ENCODE results near the gene MAP4K5.

The MAP4K5 gene

GRCh38 chr14:50399251-50400032, 132.9 kb downstream of the MAP4K5 start:
- no peak for DNase-seq (ENCODE audit: low read depth)

GRCh38 chr14:50398189-50398580, 134.2 kb downstream of the MAP4K5 start:
- DNase-seq (ENCODE audit: low read depth) = no peak

- DNase-seq (ENCODE audit: low read depth) = no peak
Observed at GRCh38 chr14:50397390-50398188, 134.8 kb downstream of the MAP4K5 start.

- no peak for DNase-seq (ENCODE audit: low read depth)
Observed at GRCh38 chr14:50396631-50397389, 135.6 kb downstream of the MAP4K5 start, which contains the start of gene CDKL1. Gene CDKL1, minus strand, starts transcription at chr14:50396881. Its CDS starts 1,013 bp downstream, at chr14:50395868.

- no peak for DNase-seq (ENCODE audit: low read depth)
Observed at GRCh38 chr14:50395448-50395847, 136.9 kb downstream of the MAP4K5 start.

- no peak for DNase-seq (ENCODE audit: low read depth)
Observed at GRCh38 chr14:50394713-50395112, 137.7 kb downstream of the MAP4K5 start.

GRCh38 chr14:50389668-50390441, 142.5 kb downstream of the MAP4K5 start:
- no peak for DNase-seq (ENCODE audit: low read depth)

- no peak for DNase-seq (ENCODE audit: low read depth)
Observed at GRCh38 chr14:50388256-50388931, 144.0 kb downstream of the MAP4K5 start.

GRCh38 chr14:50387548-50387947, 144.8 kb downstream of the MAP4K5 start:
- DNase-seq (ENCODE audit: low read depth) = no peak

- no peak for DNase-seq (ENCODE audit: low read depth)
Observed at GRCh38 chr14:50383618-50384225, 148.6 kb downstream of the MAP4K5 start.

GRCh38 chr14:50381823-50382287, 150.5 kb downstream of the MAP4K5 start:
- no peak for DNase-seq (ENCODE audit: low read depth)

- DNase-seq (ENCODE audit: low read depth) = no peak
Observed at GRCh38 chr14:50381008-50381407, 151.4 kb downstream of the MAP4K5 start.

GRCh38 chr14:50380455-50380854, 151.9 kb downstream of the MAP4K5 start:
- DNase-seq (ENCODE audit: low read depth) = no peak

GRCh38 chr14:50379563-50379962, 152.8 kb downstream of the MAP4K5 start:
- no peak for DNase-seq (ENCODE audit: low read depth)

- no peak for DNase-seq (ENCODE audit: low read depth)
Observed at GRCh38 chr14:50377550-50378085, 154.8 kb downstream of the MAP4K5 start.

- DNase-seq (ENCODE audit: low read depth) = no peak
Observed at GRCh38 chr14:50375760-50376159, 156.6 kb downstream of the MAP4K5 start.

GRCh38 chr14:50373959-50374358, 158.4 kb downstream of the MAP4K5 start:
- DNase-seq (ENCODE audit: low read depth) = no peak

GRCh38 chr14:50371546-50371945, 160.8 kb downstream of the MAP4K5 start:
- no peak for DNase-seq (ENCODE audit: low read depth)
